ENCODE data around the gene CD55. TPM values are rescaled to one million over a fixed set of nuclear protein-coding genes. Genes with fewer than 3 reads are reported as not detected.

The CD55 gene
- total RNA-seq, 2 donors from 2014 or later: 22.8 to 30.2 TPM

DNA sequence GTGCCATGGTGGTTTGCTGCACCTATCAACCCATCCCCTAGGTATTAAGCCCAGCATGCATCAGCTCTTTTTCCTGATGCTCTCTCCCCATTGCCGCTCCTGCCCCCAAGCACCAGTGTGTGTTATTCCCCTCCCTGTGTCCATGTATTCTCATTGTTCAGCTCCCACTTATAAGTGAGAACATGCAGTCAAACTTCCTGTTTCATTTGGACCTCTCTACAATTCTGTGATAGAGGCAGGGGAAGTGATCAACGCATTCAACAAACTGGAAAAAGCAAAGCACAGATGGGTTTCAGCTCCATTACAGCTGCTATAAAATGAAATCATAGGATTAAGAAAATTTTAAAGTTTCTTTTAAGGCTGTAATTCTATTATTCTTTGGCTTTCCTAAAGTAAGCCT is 23.3 kb upstream of the CD55 start:
- Histone ChIP-seq H3K36me3 (no peaks in the 10 kb centered on the region), H3K4me3 (no peak overlapping the region), H3K4me1 (replicated peaks) (no peaks in the 10 kb centered on the region), H3K9me3 (no peaks in the 10 kb centered on the region), H3K27ac (no peak overlapping the region), H3K27me3 (replicated peaks; ENCODE audit: insufficient read depth) (no peaks in the 10 kb centered on the region)
- TF ChIP-seq POLR2A (IDR thresholded peaks at IDR 0.05) (no peak), POLR2AphosphoS5 (IDR thresholded peaks at IDR 0.05) (no peak)
- TF ChIP-seq, protein P1, sequence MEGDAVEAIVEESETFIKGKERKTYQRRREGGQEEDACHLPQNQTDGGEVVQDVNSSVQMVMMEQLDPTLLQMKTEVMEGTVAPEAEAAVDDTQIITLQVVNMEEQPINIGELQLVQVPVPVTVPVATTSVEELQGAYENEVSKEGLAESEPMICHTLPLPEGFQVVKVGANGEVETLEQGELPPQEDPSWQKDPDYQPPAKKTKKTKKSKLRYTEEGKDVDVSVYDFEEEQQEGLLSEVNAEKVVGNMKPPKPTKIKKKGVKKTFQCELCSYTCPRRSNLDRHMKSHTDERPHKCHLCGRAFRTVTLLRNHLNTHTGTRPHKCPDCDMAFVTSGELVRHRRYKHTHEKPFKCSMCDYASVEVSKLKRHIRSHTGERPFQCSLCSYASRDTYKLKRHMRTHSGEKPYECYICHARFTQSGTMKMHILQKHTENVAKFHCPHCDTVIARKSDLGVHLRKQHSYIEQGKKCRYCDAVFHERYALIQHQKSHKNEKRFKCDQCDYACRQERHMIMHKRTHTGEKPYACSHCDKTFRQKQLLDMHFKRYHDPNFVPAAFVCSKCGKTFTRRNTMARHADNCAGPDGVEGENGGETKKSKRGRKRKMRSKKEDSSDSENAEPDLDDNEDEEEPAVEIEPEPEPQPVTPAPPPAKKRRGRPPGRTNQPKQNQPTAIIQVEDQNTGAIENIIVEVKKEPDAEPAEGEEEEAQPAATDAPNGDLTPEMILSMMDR (IDR thresholded peaks at IDR 0.05): no peak
- DNase-seq (ENCODE audit: low spot score): no peak
- intact Hi-C loops (cut with DNase I): no loop called here
- 79% methylated on average over 2 of the region's 2 CpGs for WGBS

DNA sequence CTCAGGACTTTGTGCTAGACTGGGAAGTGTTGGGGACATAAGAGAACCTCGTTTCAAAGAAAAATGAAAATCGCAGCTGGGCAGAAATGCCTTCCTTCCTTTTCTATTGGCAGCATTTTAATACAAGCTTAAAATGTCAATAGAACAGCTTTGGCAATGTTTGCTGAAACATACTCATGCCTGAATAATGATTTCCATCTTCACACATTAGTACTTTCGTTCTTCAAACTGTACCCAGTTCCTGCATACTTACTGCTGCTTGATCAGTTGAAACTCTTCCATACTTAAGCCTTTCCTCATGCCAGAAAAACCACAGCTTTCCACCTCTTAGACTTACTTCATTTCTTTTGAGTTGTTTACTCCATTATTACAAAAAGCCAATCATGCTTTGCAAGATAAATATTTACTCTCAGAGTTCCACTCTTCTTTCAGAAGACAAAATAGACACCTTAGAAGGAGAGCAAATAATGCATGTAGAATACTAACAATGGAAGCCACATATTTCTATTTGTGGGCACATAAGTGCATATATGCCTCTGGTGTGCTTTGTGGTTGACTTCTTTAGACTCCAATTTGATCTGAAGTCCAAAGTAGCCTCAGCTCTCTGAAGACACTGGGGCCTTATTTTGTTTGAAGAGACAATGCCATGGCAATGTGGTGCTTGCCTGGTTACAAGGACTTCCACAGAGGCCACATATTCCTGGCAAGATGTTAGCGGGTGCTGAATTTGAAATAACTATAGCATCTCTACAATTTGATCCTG is 22.7 kb upstream of the CD55 start:
- TF ChIP-seq POLR2AphosphoS5 (IDR thresholded peaks at IDR 0.05) (peak; percentile 28), POLR2A (IDR thresholded peaks at IDR 0.05) (no peak)
- TF ChIP-seq, protein P1 (IDR thresholded peaks at IDR 0.05): no peak
- Histone ChIP-seq H3K4me3 (no peak overlapping the region), H3K27ac (no peak overlapping the region), H3K36me3 (no peaks in the 10 kb centered on the region), H3K4me1 (replicated peaks) (no peaks in the 10 kb centered on the region), H3K27me3 (replicated peaks; ENCODE audit: insufficient read depth) (no peaks in the 10 kb centered on the region), H3K9me3 (no peaks in the 10 kb centered on the region)
- intact Hi-C loops (cut with DNase I): no loop called here
- 47% methylated on average over 4 of the region's 4 CpGs for WGBS
- no peak for DNase-seq (ENCODE audit: low spot score)

DNA sequence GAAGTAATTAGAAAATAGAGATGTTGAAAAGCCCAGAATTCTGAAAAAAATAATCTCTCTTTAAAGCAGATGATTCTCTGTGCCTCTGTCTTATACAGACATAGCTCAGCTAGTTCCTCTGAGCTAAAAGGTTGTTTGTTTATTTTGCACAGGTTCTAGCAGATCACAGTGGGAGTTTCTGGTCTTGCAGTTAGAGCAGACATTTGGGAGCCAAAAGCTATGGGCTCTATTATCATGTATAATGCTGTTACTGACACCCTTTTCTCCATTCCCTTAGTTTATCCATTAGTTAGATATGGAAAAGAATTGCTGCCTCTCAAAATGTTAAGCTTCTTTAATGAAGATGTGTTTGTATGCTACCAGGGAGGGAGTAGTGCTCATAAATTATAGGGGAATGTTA is 20.5 kb upstream of the CD55 start:
- Histone ChIP-seq H3K36me3 (no peaks in the 10 kb centered on the region), H3K27ac (no peak overlapping the region), H3K27me3 (replicated peaks; ENCODE audit: insufficient read depth) (no peaks in the 10 kb centered on the region), H3K4me1 (replicated peaks) (no peaks in the 10 kb centered on the region), H3K9me3 (no peaks in the 10 kb centered on the region), H3K4me3 (no peak overlapping the region)
- intact Hi-C loops (cut with DNase I): no loop called here
- TF ChIP-seq, protein P1 (IDR thresholded peaks at IDR 0.05): no peak
- TF ChIP-seq POLR2A (IDR thresholded peaks at IDR 0.05) (no peak), POLR2AphosphoS5 (IDR thresholded peaks at IDR 0.05) (no peak)
- no peak for DNase-seq (ENCODE audit: low spot score)

DNA sequence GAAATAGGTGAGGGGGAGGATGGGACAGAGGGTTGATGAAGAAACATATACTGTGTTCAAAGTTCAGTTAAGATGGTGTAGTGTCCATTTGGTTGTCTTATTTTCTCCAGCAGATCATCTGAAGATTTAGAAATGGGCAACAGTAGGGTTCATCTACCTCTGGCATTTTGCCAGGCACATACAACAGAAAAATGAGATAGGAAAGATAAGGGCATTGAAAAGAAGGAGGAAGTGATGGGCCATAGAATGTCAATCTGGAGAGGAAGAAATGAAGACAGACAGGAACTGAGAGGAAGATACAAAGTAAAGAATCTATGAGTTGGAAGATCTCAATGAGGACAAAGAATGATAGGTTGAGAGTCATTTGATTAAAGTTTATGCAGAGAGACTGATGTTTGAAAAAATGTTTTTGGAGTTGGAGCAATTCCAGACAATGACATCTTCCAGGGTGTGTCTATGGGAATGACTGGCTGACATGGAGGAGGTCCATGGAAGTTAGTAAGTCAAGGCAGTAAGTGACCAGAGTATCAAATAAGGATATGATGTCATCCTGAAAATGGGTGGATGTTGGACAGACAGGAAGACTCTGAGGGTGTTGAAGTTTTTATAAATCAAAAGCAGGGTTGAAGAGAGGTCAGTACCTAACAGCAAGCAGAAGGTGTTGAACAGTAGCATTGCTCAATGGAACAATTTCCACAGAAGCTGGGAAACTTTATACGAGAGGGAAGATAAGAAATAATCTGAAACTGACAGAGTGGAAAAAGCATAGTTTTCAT is 18.7 kb upstream of the CD55 start:
- no peak overlapping the region for H3K4me3 ChIP-seq
- H3K27me3 ChIP-seq (replicated peaks; ENCODE audit: insufficient read depth): no peaks in the 10 kb centered on the region
- no peaks in the 10 kb centered on the region for H3K36me3 ChIP-seq
- no peak for DNase-seq (ENCODE audit: low spot score)
- H3K27ac ChIP-seq: no peak overlapping the region
- WGBS: 89% methylated on average over 1 of the region's 1 CpG
- H3K4me1 ChIP-seq (replicated peaks): no peaks in the 10 kb centered on the region
- intact Hi-C loops (cut with DNase I): no loop called here
- no peaks in the 10 kb centered on the region for H3K9me3 ChIP-seq
- TF ChIP-seq POLR2AphosphoS5 (IDR thresholded peaks at IDR 0.05): no peak
- TF ChIP-seq, protein P1 (IDR thresholded peaks at IDR 0.05): no peak
- no peak for TF ChIP-seq POLR2A (IDR thresholded peaks at IDR 0.05)

Measured in prostate gland (tissue), 2 donors.